Type B pancreatic cell (in vitro differentiated cells): ENCODE measurements around the gene SLC35F1. TPM values are rescaled to one million over a fixed set of nuclear protein-coding genes. Genes with fewer than 3 reads are reported as not detected.
"Not testable (repeated sequence)": the region's sequence is repeated elsewhere in the genome, so short reads cannot be mapped to it uniquely, and the experiment has no call there.

Experiments
- DNase-seq: peaks from one replicate; pipeline ENCODE4 v3.0.0; 2021; ENCODE audit warnings: mixed read lengths; ENCODE audit not compliant: unreplicated experiment; ENCODE audit errors: extremely low spot score
- H3K27ac Mint-ChIP-seq: 2 replicates; pipeline ENCODE4 v1.8.0; 2021; ENCODE audit warnings: mild to moderate bottlenecking, mixed read lengths
- H3K27me3 Mint-ChIP-seq: 2 replicates; pipeline ENCODE4 v1.8.0; 2021; ENCODE audit warnings: mixed read lengths
- H3K36me3 Mint-ChIP-seq: 2 replicates; pipeline ENCODE4 v1.8.0; 2021; ENCODE audit warnings: mixed read lengths
- H3K4me1 Mint-ChIP-seq: one replicate; pipeline ENCODE4 v1.8.0; 2021; ENCODE audit warnings: mixed read lengths; ENCODE audit not compliant: unreplicated experiment
- H3K4me3 Mint-ChIP-seq: 2 replicates; pipeline ENCODE4 v1.8.0; 2021; ENCODE audit warnings: mild to moderate bottlenecking, mixed read lengths
- H3K9me3 Mint-ChIP-seq: 2 replicates; pipeline ENCODE4 v1.8.0; 2021; ENCODE audit warnings: mixed read lengths
- CTCF ChIP-seq: fragments of 200-600 bp; sonication (generic); conservative IDR thresholded peaks from 2 replicates; pipeline ENCODE4 v1.5.0; 2021; ENCODE audit warnings: antibody characterized with exemption, mild to moderate bottlenecking
- total RNA-seq: library from RNA; stranded (reverse); gene quantifications from 2 replicates; pipeline ENCODE4 v1.2.1, GENCODE V29; 2021; ENCODE audit warnings: low replicate concordance

The SLC35F1 gene
- total RNA-seq, 1 donor from 2014 or later = 6.1 TPM

GRCh38 chr6:117958536-117958935 lies 51.5 kb downstream of the SLC35F1 start:
- Mint-ChIP-seq H3K9me3 (no peaks in the 10 kb centered on the region), H3K27ac (no peak overlapping the region)
- no peak for DNase-seq

GRCh38 chr6:117960877-117961276 lies 53.8 kb downstream of the SLC35F1 start:
- H3K4me1 Mint-ChIP-seq = no peaks in the 10 kb centered on the region

More at GRCh38 chr6:117958536-117958935, 51.5 kb downstream of the SLC35F1 start:
- no peaks in the 10 kb centered on the region for H3K4me1 Mint-ChIP-seq
- TF ChIP-seq CTCF = no peak
- H3K27me3 Mint-ChIP-seq = peaks cover 3% of the 10 kb centered on the region
- no peaks in the 10 kb centered on the region for H3K36me3 Mint-ChIP-seq
- H3K4me3 Mint-ChIP-seq = no peak overlapping the region

GRCh38 chr6:117961301-117961700 lies 54.2 kb downstream of the SLC35F1 start:
- no peak overlapping the region for H3K4me3 Mint-ChIP-seq

More at GRCh38 chr6:117960877-117961276, 53.8 kb downstream of the SLC35F1 start:
- Mint-ChIP-seq H3K27me3 (peaks cover 3% of the 10 kb centered on the region), H3K27ac (no peak overlapping the region), H3K9me3 (peaks cover 5% of the 10 kb centered on the region), H3K4me3 (no peak overlapping the region), H3K36me3 (peaks cover 4% of the 10 kb centered on the region)
- no peak for DNase-seq
- no peak for TF ChIP-seq CTCF

GRCh38 chr6:117965763-117966162 lies 58.7 kb downstream of the SLC35F1 start:
- H3K36me3 Mint-ChIP-seq, H3K27me3 Mint-ChIP-seq, H3K4me3 Mint-ChIP-seq, H3K4me1 Mint-ChIP-seq, H3K27ac Mint-ChIP-seq, DNase-seq, H3K9me3 Mint-ChIP-seq: not testable (repeated sequence)

More at GRCh38 chr6:117961301-117961700, 54.2 kb downstream of the SLC35F1 start:
- TF ChIP-seq CTCF = no peak
- H3K27ac Mint-ChIP-seq = no peak overlapping the region
- DNase-seq = no peak
- no peaks in the 10 kb centered on the region for H3K4me1 Mint-ChIP-seq
- peaks cover 5% of the 10 kb centered on the region for H3K9me3 Mint-ChIP-seq
- peaks cover 4% of the 10 kb centered on the region for H3K36me3 Mint-ChIP-seq
- peaks cover 3% of the 10 kb centered on the region for H3K27me3 Mint-ChIP-seq

- Mint-ChIP-seq H3K4me3 (no peak overlapping the region), H3K27me3 (no peaks in the 10 kb centered on the region), H3K36me3 (no peaks in the 10 kb centered on the region), H3K9me3 (peaks cover 8% of the 10 kb centered on the region), H3K4me1 (no peaks in the 10 kb centered on the region), H3K27ac (no peak overlapping the region)
- DNase-seq = no peak
- no peak for TF ChIP-seq CTCF
Measured at GRCh38 chr6:117971637-117972036, 64.6 kb downstream of the SLC35F1 start.

GRCh38 chr6:117974914-117975627 lies 68.0 kb downstream of the SLC35F1 start:
- Mint-ChIP-seq H3K4me1 (no peaks in the 10 kb centered on the region), H3K4me3 (no peak overlapping the region), H3K36me3 (no peaks in the 10 kb centered on the region), H3K27me3 (no peaks in the 10 kb centered on the region), H3K27ac (no peak overlapping the region), H3K9me3 (peaks cover 8% of the 10 kb centered on the region)
- no peak for DNase-seq
- no peak for TF ChIP-seq CTCF
